Parathyroid adenoma (tissue), 2 donors: Measurements from ENCODE around the gene ZNRF3.

Experiments used
- H2AFZ ChIP-seq: fragments of 300-600 bp; sonication (generic); one replicate; pipeline ENCODE4 v1.7.0; 2017; ENCODE audit warnings: antibody characterized with exemption, mild to moderate bottlenecking
- H3K27ac ChIP-seq: fragments of 300-600 bp; sonication (generic); one replicate; pipeline ENCODE4 v1.7.0; 2017
- H3K27me3 ChIP-seq: fragments of 300-600 bp; sonication (generic); one replicate; pipeline ENCODE4 v1.7.0; 2017; ENCODE audit warnings: low read length; ENCODE audit not compliant: control insufficient read depth, insufficient read depth
- H3K36me3 ChIP-seq: fragments of 300-600 bp; sonication (generic); one replicate; pipeline ENCODE4 v1.7.0; 2017; ENCODE audit warnings: low read length; ENCODE audit not compliant: control insufficient read depth, insufficient read depth
- H3K4me1 ChIP-seq: fragments of 300-600 bp; sonication (generic); one replicate; pipeline ENCODE4 v1.7.0; 2017; ENCODE audit warnings: control low read depth
- H3K4me2 ChIP-seq: fragments of 300-600 bp; sonication (generic); one replicate; pipeline ENCODE4 v1.7.0; 2017; ENCODE audit warnings: low read length
- H3K4me3 ChIP-seq: fragments of 300-600 bp; sonication (generic); one replicate; pipeline ENCODE4 v1.7.0; 2017; ENCODE audit warnings: low read depth, low read length
- H3K79me2 ChIP-seq: fragments of 300-600 bp; sonication (generic); one replicate; pipeline ENCODE4 v1.7.0; 2017; ENCODE audit warnings: control low read depth
- H3K9ac ChIP-seq: fragments of 300-600 bp; sonication (generic); one replicate; pipeline ENCODE4 v1.7.0; 2017; ENCODE audit warnings: mild to moderate bottlenecking
- H3K9me3 ChIP-seq: fragments of 300-600 bp; sonication (generic); one replicate; pipeline ENCODE4 v1.7.0; 2017; ENCODE audit warnings: low read length; ENCODE audit not compliant: control insufficient read depth
- TF ChIP-seq, protein P1 (sequence below): fragments of 300-600 bp; sonication (generic); IDR thresholded peaks from one replicate; pipeline ENCODE4 v1.7.0; 2017; ENCODE audit warnings: antibody characterized with exemption, mild to moderate bottlenecking
- donor health status: primary hyperparathyroidism.

ZNRF3 gene

GRCh38 chr22:28953976-28954880, 70.9 kb downstream of the ZNRF3 start:
- H3K4me2 ChIP-seq, result no peak overlapping the region
- no peaks in the 10 kb centered on the region for H3K36me3 ChIP-seq
- peaks cover 3% of the 10 kb centered on the region for H3K79me2 ChIP-seq
- peaks cover 6% of the 10 kb centered on the region for H3K4me1 ChIP-seq
- no peak overlapping the region for H3K27ac ChIP-seq
- no peaks in the 10 kb centered on the region for H3K9me3 ChIP-seq
- H3K4me3 ChIP-seq, result no peak overlapping the region
- no peak overlapping the region for H2AFZ ChIP-seq
- no peaks in the 10 kb centered on the region for H3K27me3 ChIP-seq
- TF ChIP-seq, protein P1, sequence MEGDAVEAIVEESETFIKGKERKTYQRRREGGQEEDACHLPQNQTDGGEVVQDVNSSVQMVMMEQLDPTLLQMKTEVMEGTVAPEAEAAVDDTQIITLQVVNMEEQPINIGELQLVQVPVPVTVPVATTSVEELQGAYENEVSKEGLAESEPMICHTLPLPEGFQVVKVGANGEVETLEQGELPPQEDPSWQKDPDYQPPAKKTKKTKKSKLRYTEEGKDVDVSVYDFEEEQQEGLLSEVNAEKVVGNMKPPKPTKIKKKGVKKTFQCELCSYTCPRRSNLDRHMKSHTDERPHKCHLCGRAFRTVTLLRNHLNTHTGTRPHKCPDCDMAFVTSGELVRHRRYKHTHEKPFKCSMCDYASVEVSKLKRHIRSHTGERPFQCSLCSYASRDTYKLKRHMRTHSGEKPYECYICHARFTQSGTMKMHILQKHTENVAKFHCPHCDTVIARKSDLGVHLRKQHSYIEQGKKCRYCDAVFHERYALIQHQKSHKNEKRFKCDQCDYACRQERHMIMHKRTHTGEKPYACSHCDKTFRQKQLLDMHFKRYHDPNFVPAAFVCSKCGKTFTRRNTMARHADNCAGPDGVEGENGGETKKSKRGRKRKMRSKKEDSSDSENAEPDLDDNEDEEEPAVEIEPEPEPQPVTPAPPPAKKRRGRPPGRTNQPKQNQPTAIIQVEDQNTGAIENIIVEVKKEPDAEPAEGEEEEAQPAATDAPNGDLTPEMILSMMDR, result no peak
- no peak overlapping the region for H3K9ac ChIP-seq

- TF ChIP-seq, protein P1, result no peak
- Histone ChIP-seq H3K79me2 (peaks cover 3% of the 10 kb centered on the region), H3K27me3 (no peaks in the 10 kb centered on the region), H3K4me3 (no peak overlapping the region), H3K4me2 (no peak overlapping the region), H3K9me3 (no peaks in the 10 kb centered on the region), H3K36me3 (no peaks in the 10 kb centered on the region), H3K27ac (no peak overlapping the region), H2AFZ (no peak overlapping the region), H3K4me1 (peaks cover 6% of the 10 kb centered on the region), H3K9ac (no peak overlapping the region)
Measured at GRCh38 chr22:28955817-28956216, 72.4 kb downstream of the ZNRF3 start.

- Histone ChIP-seq H3K4me2 (no peak overlapping the region), H3K4me3 (no peak overlapping the region), H3K27me3 (no peaks in the 10 kb centered on the region), H3K9me3 (no peaks in the 10 kb centered on the region), H2AFZ (no peak overlapping the region), H3K27ac (no peak overlapping the region), H3K4me1 (peaks cover 6% of the 10 kb centered on the region), H3K79me2 (peaks cover 3% of the 10 kb centered on the region), H3K9ac (no peak overlapping the region), H3K36me3 (no peaks in the 10 kb centered on the region)
- TF ChIP-seq, protein P1, result no peak
Measured at GRCh38 chr22:28956506-28956905, 73.1 kb downstream of the ZNRF3 start.

GRCh38 chr22:28958611-28959010, 75.2 kb downstream of the ZNRF3 start:
- no peaks in the 10 kb centered on the region for H3K9me3 ChIP-seq
- no peaks in the 10 kb centered on the region for H3K36me3 ChIP-seq
- H3K4me3 ChIP-seq, result no peak overlapping the region
- no peak overlapping the region for H3K4me2 ChIP-seq
- no peaks in the 10 kb centered on the region for H3K27me3 ChIP-seq
- no peak overlapping the region for H2AFZ ChIP-seq
- H3K4me1 ChIP-seq, result no peaks in the 10 kb centered on the region
- TF ChIP-seq, protein P1, result no peak
- H3K9ac ChIP-seq, result no peak overlapping the region
- H3K27ac ChIP-seq, result no peak overlapping the region
- peaks cover 3% of the 10 kb centered on the region for H3K79me2 ChIP-seq
